Adrenal gland (tissue), 5 donors: ENCODE data around the gene DNTT.

Experiments
- POLR2A ChIP-seq, 2 donors: fragments of 450-650 bp; IDR thresholded peaks; one replicate each; pipeline ENCODE4 v1.6.1; 2017; ENCODE audit warnings: antibody characterized with exemption in 2 of 2, mild to moderate bottlenecking in 2 of 2, moderate library complexity in 1 of 2
- TF ChIP-seq, protein P1 (sequence below), 6 experiments: fragments of 450-650 bp in 4 of 6; fragments of 200-600 bp in 2 of 6; sonication (generic) in 1 of 6; IDR thresholded peaks; 1 replicate in 5 of 6; 2 replicates in 1 of 6; pipeline versions ENCODE4 v1.5.1 to v1.8.0; 2016 to 2021; ENCODE audit warnings: antibody characterized with exemption in 6 of 6, mild to moderate bottlenecking in 2 of 6, moderate library complexity in 1 of 6
- donor health status: DM: no; HTN: no; CAD: no.

DNA sequence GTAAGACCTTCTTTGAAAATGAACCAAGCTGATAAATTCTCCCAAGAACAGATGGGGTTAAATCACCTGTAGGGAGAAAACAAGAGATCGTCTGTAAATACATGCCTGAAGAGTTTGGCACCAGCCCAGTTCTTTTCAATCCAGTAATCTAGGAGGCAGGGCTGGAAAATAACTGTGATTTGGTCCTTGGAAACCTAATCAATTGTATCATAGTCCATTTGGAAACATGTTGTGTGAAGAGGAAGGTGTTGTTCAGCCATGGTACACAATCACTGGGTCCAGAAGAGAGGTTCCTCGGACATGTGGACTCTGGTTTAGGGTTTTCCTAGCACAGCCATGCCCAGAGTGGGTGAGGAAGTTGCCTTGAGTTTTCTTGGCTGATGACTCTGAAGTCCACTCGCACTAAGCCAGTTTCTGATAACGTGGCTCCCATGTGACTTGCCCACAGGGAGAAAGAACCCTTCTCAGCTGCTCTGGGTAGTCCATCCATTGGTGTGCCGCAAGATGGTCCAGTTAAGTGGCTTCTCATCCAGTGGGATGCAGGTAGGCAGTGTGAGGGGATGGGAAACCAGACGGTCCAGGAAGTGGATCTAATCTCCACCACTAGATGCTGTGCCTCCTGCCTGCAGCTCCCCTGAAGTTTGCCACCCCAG lies 38.0 kb upstream of the DNTT start:
- no peak for TF ChIP-seq POLR2A (IDR thresholded peaks at IDR 0.05)
- TF ChIP-seq, protein P1, sequence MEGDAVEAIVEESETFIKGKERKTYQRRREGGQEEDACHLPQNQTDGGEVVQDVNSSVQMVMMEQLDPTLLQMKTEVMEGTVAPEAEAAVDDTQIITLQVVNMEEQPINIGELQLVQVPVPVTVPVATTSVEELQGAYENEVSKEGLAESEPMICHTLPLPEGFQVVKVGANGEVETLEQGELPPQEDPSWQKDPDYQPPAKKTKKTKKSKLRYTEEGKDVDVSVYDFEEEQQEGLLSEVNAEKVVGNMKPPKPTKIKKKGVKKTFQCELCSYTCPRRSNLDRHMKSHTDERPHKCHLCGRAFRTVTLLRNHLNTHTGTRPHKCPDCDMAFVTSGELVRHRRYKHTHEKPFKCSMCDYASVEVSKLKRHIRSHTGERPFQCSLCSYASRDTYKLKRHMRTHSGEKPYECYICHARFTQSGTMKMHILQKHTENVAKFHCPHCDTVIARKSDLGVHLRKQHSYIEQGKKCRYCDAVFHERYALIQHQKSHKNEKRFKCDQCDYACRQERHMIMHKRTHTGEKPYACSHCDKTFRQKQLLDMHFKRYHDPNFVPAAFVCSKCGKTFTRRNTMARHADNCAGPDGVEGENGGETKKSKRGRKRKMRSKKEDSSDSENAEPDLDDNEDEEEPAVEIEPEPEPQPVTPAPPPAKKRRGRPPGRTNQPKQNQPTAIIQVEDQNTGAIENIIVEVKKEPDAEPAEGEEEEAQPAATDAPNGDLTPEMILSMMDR (IDR thresholded peaks at IDR 0.05) = no peak
